Measurements from ENCODE around the gene CHAT.

GRCh38 chr10:49577182-49577925 is 36.5 kb upstream of the CHAT start:
- no peak for TF ChIP-seq CTCF (IDR thresholded peaks at IDR 0.05)
- TF ChIP-seq EZH2 (IDR thresholded peaks at IDR 0.05) = no peak
